Progenitor cell of endocrine pancreas (in vitro differentiated cells): ENCODE measurements around the gene BCAM. TPM values are rescaled to one million over a fixed set of nuclear protein-coding genes. Genes with fewer than 3 reads are reported as not detected.
A peak's percentile ranks its signal among the peaks of the same experiment; 100 is the strongest.
"Not testable (repeated sequence)": the region's sequence is repeated elsewhere in the genome, so short reads cannot be mapped to it uniquely, and the experiment has no call there.

Experiments used
- DNase-seq: peaks from one replicate; pipeline ENCODE4 v3.0.0; 2021; ENCODE audit warnings: low spot score; ENCODE audit not compliant: unreplicated experiment
- H3K27ac Mint-ChIP-seq: 2 replicates; pipeline ENCODE4 v1.8.0; 2021; ENCODE audit warnings: mild to moderate bottlenecking, moderate library complexity, mixed read lengths
- H3K27me3 Mint-ChIP-seq: 2 replicates; pipeline ENCODE4 v1.8.0; 2021; ENCODE audit warnings: mixed read lengths
- H3K36me3 Mint-ChIP-seq: 2 replicates; pipeline ENCODE4 v1.8.0; 2022; ENCODE audit warnings: mixed read lengths; ENCODE audit not compliant: insufficient read depth
- H3K4me1 Mint-ChIP-seq: 2 replicates; pipeline ENCODE4 v1.8.0; 2021; ENCODE audit warnings: low read depth, mixed read lengths
- H3K4me3 Mint-ChIP-seq: 2 replicates; pipeline ENCODE4 v1.8.0; 2021; ENCODE audit warnings: low read depth, mild to moderate bottlenecking, moderate library complexity, mixed read lengths
- H3K9me3 Mint-ChIP-seq: 2 replicates; pipeline ENCODE4 v1.8.0; 2021; ENCODE audit warnings: low read depth, mixed read lengths
- total RNA-seq: library from RNA; stranded (reverse); gene quantifications from 2 replicates; pipeline ENCODE4 v1.2.1, GENCODE V29; 2021
- TF ChIP-seq, protein P1 (sequence below): fragments of 200-600 bp; sonication (generic); IDR thresholded peaks from one replicate; pipeline ENCODE4 v1.5.0; 2021; ENCODE audit warnings: antibody characterized with exemption, mild to moderate bottlenecking; ENCODE audit not compliant: unreplicated experiment

The BCAM gene
- total RNA-seq, 1 donor from 2014 or later: 211 TPM

DNA sequence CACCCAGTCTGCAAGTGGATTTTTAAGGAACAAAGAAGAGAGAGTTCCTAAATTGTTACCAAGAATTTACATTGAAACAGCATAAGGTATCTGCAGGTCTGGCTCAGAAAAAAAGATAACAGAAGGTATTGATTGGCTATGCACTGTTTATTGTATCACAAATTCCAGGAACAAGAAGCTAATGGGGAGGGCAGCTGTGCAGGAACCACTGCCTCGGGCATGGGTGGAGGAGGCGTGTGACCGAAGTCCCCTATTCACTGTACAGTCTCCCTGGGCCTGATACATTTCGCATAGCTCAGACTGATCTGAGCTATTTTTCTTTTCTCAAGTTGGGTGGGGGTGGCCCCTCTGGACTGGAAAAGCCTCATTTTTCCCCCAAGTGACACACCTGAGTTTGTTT lies 48.9 kb downstream of the BCAM start:
- TF ChIP-seq, protein P1, sequence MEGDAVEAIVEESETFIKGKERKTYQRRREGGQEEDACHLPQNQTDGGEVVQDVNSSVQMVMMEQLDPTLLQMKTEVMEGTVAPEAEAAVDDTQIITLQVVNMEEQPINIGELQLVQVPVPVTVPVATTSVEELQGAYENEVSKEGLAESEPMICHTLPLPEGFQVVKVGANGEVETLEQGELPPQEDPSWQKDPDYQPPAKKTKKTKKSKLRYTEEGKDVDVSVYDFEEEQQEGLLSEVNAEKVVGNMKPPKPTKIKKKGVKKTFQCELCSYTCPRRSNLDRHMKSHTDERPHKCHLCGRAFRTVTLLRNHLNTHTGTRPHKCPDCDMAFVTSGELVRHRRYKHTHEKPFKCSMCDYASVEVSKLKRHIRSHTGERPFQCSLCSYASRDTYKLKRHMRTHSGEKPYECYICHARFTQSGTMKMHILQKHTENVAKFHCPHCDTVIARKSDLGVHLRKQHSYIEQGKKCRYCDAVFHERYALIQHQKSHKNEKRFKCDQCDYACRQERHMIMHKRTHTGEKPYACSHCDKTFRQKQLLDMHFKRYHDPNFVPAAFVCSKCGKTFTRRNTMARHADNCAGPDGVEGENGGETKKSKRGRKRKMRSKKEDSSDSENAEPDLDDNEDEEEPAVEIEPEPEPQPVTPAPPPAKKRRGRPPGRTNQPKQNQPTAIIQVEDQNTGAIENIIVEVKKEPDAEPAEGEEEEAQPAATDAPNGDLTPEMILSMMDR: no peak

DNA sequence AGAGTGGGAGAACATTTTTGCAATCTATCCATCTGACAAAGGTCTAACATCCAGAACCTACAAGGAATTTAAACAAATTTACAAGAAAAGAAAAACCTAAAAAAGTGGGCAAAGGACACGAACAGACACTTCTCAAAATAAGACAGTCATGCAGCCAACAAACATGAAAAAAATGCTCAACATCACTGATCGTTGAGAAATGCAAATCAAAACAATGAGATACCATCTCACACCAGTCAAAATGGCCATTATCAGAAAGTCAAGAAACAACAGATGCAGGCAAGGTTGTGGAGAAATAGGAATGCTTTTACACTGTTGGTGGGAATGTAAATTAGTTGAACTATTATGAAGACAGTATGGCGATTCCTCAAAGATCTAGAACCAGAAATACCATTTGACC lies 52.7 kb downstream of the BCAM start:
- DNase-seq, H3K4me3 Mint-ChIP-seq, H3K9me3 Mint-ChIP-seq, H3K4me1 Mint-ChIP-seq, H3K27me3 Mint-ChIP-seq, H3K27ac Mint-ChIP-seq: not testable (repeated sequence)
- peaks cover 28% of the 10 kb centered on the region for H3K36me3 Mint-ChIP-seq

More for the DNA sequence above, 48.9 kb downstream of the BCAM start:
- H3K27me3 Mint-ChIP-seq: no peaks in the 10 kb centered on the region
- no peaks in the 10 kb centered on the region for H3K9me3 Mint-ChIP-seq
- no peak overlapping the region for H3K4me3 Mint-ChIP-seq
- H3K36me3 Mint-ChIP-seq: peaks cover 28% of the 10 kb centered on the region
- peaks cover 13% of the 10 kb centered on the region for H3K4me1 Mint-ChIP-seq
- DNase-seq: no peak
- H3K27ac Mint-ChIP-seq: peak overlapping the region; percentile 38

DNA sequence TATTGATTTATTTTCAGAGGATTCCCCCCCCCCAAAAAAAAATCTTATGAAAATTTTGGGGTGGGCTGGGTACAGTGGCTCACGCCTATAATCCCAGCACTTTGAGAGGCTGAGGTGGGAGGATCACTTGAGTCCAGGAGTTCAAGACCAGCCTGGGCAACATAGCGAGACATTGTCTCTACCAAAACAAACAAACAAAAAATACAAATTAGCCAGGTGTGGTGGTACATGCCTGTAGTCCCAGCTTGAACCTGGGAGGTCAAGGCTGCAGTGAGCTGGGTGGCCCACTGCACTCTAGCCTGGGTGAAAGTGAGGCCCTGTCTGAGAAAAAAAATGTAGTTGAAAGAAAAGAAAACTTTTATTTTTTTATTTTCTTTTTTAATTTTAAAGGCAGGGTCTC lies 55.1 kb downstream of the BCAM start:
- TF ChIP-seq, protein P1: no peak
- Mint-ChIP-seq H3K27me3 (no peaks in the 10 kb centered on the region), H3K9me3 (no peaks in the 10 kb centered on the region), H3K36me3 (peaks cover 37% of the 10 kb centered on the region), H3K27ac (no peak overlapping the region), H3K4me1 (peaks cover 3% of the 10 kb centered on the region), H3K4me3 (no peak overlapping the region)
- DNase-seq: no peak

DNA sequence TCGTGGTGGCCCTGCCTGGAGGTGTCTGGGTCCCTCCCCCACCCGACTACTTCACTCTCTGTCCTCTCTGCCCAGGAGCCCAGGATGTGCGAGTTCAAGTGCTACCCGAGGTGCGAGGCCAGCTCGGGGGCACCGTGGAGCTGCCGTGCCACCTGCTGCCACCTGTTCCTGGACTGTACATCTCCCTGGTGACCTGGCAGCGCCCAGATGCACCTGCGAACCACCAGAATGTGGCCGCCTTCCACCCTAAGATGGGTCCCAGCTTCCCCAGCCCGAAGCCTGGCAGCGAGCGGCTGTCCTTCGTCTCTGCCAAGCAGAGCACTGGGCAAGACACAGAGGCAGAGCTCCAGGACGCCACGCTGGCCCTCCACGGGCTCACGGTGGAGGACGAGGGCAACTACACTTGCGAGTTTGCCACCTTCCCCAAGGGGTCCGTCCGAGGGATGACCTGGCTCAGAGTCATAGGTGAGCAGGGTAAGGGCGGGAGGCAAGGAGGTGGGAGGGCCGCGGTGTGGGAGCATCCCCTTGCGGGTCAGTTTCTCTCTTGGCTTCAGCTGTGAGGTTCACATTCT lies 56.4 kb downstream of the BCAM start:
- H3K9me3 Mint-ChIP-seq: no peaks in the 10 kb centered on the region
- peaks cover 4% of the 10 kb centered on the region for H3K4me1 Mint-ChIP-seq
- H3K36me3 Mint-ChIP-seq: peaks cover 36% of the 10 kb centered on the region
- H3K4me3 Mint-ChIP-seq: no peak overlapping the region
- DNase-seq: no peak
- H3K27me3 Mint-ChIP-seq: no peaks in the 10 kb centered on the region
- peak overlapping the region; percentile 83 for H3K27ac Mint-ChIP-seq
- TF ChIP-seq, protein P1: no peak

DNA sequence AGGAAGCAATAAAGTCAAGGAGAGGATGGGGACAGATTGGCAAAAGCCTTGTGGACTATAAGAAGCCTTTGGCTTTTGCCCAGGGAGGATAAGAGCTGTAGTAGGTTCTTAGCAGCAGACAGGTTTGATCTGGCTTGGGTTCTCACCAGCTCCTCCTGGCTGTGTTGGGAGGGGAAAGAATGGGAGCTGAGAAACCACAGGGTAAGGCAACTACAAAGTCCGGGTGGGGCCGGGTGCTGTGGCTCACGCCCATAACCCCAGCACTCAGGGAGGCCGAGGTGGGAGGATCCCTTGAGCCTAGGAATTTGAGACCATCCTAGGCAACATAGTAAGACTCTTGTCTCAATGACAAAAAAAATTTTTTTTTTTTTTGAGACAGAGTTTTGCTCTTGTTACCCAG lies 57.8 kb downstream of the BCAM start:
- TF ChIP-seq, protein P1: no peak
- no peaks in the 10 kb centered on the region for H3K27me3 Mint-ChIP-seq
- H3K4me1 Mint-ChIP-seq: peaks cover 5% of the 10 kb centered on the region
- no peak for DNase-seq
- H3K4me3 Mint-ChIP-seq: no peak overlapping the region
- no peaks in the 10 kb centered on the region for H3K9me3 Mint-ChIP-seq
- H3K27ac Mint-ChIP-seq: no peak overlapping the region
- H3K36me3 Mint-ChIP-seq: peaks cover 30% of the 10 kb centered on the region

DNA sequence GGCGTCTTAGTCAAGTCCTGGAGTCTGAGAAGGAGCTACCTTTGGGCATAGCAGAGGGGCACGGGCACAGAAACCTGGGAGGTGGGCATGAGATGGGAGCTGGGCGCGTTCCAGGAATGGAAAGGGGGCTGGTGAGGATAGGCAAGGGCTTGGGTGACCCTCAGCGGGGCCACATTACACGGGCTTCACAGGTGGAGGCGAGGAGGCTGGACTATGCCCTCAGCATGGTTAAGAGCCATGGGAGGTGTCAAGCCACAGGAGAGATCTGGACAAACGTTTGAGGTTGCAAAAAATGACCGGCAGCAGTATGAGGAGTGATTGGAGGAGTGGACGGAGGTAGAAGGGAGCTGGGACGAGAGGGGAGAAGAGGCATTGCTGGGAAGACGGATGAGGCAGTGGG lies 58.7 kb downstream of the BCAM start:
- H3K9me3 Mint-ChIP-seq: no peaks in the 10 kb centered on the region
- TF ChIP-seq, protein P1: no peak
- H3K36me3 Mint-ChIP-seq: peaks cover 29% of the 10 kb centered on the region
- H3K4me3 Mint-ChIP-seq: no peak overlapping the region
- no peak overlapping the region for H3K27ac Mint-ChIP-seq
- H3K4me1 Mint-ChIP-seq: peaks cover 5% of the 10 kb centered on the region
- no peak for DNase-seq
- no peaks in the 10 kb centered on the region for H3K27me3 Mint-ChIP-seq
